ENCODE measurements around the gene CWF19L1. TPM values are rescaled to one million over a fixed set of nuclear protein-coding genes. Genes with fewer than 3 reads are reported as not detected.
A peak's percentile ranks its signal among the peaks of the same experiment; 100 is the strongest.

CWF19L1 gene
- total and polyA plus RNA-seq, 2 of the 13 experiments (the other 11 are each of a cell fraction or from before 2014, with no cell fraction given), result 13.6 to 42.1 TPM

DNA sequence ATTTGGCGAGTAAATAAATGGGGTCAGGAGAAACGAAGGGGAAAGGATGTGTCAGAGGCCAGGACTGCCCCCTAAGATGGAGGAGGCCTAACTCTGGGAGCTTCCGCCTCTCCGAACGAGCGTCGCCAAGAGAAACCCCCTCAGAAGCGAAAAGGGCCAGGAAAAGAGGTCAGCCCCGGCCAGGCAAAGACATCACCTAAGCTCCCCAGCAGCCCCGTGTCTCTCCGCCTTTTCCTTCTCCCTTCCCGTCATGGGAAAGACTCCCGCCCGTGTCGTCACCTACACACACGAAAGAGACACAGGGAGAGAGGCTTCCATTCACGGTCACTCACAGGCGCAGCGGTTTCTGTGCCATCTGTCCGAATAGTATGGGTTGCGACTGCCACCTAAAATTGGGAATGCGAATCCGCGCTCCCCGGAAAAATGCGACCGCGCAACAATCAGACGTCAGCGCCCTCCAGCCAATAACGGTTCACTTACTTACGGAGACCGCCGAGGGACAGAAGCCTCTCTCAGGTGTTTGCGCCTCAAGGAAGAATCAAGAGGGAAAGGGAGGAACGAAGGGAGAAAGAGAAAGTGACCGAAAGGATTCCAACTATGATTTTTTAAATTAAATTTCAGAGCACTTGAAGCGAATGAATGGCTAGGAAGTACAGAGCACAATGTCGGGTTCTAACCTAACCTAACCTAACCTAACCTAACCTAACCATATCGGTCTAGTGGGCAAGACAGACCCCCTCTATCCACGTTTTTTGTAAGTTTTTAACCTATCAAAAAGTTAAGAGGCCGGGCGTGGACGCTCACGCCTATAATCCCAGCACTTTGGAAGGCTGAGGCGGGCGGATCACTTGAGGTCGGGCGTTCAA lies at the start of gene CWF19L1 (continued):
- TF ChIP-seq SP140L (CRISPR knock-in tag; IDR thresholded peaks at IDR 0.05; ENCODE audit: borderline replicate concordance) (0 out of 2 replicates have a peak, but pooled peaks have one; percentile 37), BHLHE40 (IDR thresholded peaks at IDR 0.05; ENCODE audit: low read length) (no peak), ZNF10 (CRISPR knock-in tag; IDR thresholded peaks at IDR 0.05; ENCODE audit: borderline replicate concordance, low read depth) (no peak), NBN (conservative IDR thresholded peaks at IDR 0.05) (no peak), MYC (CRISPR knock-in tag; IDR thresholded peaks at IDR 0.05; ENCODE audit: borderline replicate concordance) (peak; percentile 29; the same call in 1 of the 2 replicates), ZNF615 (CRISPR knock-in tag; IDR thresholded peaks at IDR 0.05; ENCODE audit: borderline replicate concordance) (no peak; the same call in 1 of the 2 replicates), HDAC2 (CRISPR knock-in tag; IDR thresholded peaks at IDR 0.05) (peak; percentile 88), ATM (IDR thresholded peaks at IDR 0.05; ENCODE audit: borderline replicate concordance) (no peak), ZNF337 (CRISPR knock-in tag; IDR thresholded peaks at IDR 0.05; ENCODE audit: borderline replicate concordance, low read depth) (no peak), SYNCRIP (IDR thresholded peaks at IDR 0.05; ENCODE audit: insufficient read depth, low read depth, low read length) (no peak), ARID5B (CRISPR knock-in tag; IDR thresholded peaks at IDR 0.05) (peak; percentile 61; the same call in 1 of the 2 replicates), ATF1 (CRISPR knock-in tag; IDR thresholded peaks at IDR 0.05) (peak; percentile 99), ZFAT (CRISPR knock-in tag; conservative IDR thresholded peaks at IDR 0.05) (no peak), ZNF776 (CRISPR knock-in tag; IDR thresholded peaks at IDR 0.05) (no peak), TP53 (CRISPR knock-in tag; conservative IDR thresholded peaks at IDR 0.05) (no peak), SP2 (CRISPR knock-in tag; IDR thresholded peaks at IDR 0.05) (peak; percentile 15; the same call in 1 of the 2 replicates), ELF3 (CRISPR knock-in tag; IDR thresholded peaks at IDR 0.05) (peak; percentile 75), KAT2B (IDR thresholded peaks at IDR 0.05; ENCODE audit: borderline replicate concordance, low read depth, low read length) (no peak), ZBTB42 (CRISPR knock-in tag; IDR thresholded peaks at IDR 0.05) (no peak), AHR (CRISPR knock-in tag; IDR thresholded peaks at IDR 0.05) (no peak), ZSCAN30 (CRISPR knock-in tag; IDR thresholded peaks at IDR 0.05) (no peak), IRF2 (CRISPR knock-in tag; IDR thresholded peaks at IDR 0.05) (peak; percentile 96), BRCA1 (CRISPR knock-in tag; IDR thresholded peaks at IDR 0.05) (no peak), GMEB2 (CRISPR knock-in tag; IDR thresholded peaks at IDR 0.05; ENCODE audit: low read depth) (no peak), ZNF567 (CRISPR knock-in tag; IDR thresholded peaks at IDR 0.05; ENCODE audit: borderline replicate concordance) (0 out of 2 replicates have a peak, but pooled peaks have one; percentile 41), ZNF607 (CRISPR knock-in tag; IDR thresholded peaks at IDR 0.05; ENCODE audit: borderline replicate concordance) (peak; percentile 75; the same call in 1 of the 2 replicates)
- TF ChIP-seq, protein P1, sequence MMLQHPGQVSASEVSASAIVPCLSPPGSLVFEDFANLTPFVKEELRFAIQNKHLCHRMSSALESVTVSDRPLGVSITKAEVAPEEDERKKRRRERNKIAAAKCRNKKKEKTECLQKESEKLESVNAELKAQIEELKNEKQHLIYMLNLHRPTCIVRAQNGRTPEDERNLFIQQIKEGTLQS (CRISPR knock-in tag; IDR thresholded peaks at IDR 0.05), result no peak

Measured in HepG2 (cell line).